Thyroid gland (tissue), 4 donors: ENCODE measurements around the gene NCMAP. TPM values are rescaled to one million over a fixed set of nuclear protein-coding genes. Genes with fewer than 3 reads are reported as not detected.

ENCODE experiments used
- DNase-seq, 2 donors: peaks; one replicate each; pipeline ENCODE4 v3.0.0-alpha.2; 2019
- H3K27ac ChIP-seq, 3 donors: fragments of 200-600 bp; sonication (generic); 1 replicate in 2 of 3; 2 replicates in 1 of 3; pipeline ENCODE4 v1.5.1; 2016 to 2019; ENCODE audit warnings: mild to moderate bottlenecking in 1 of 3, moderate library complexity in 1 of 3
- H3K27me3 ChIP-seq: fragments of 200-600 bp; sonication (generic); one replicate; pipeline ENCODE4 v1.5.1; 2019
- H3K36me3 ChIP-seq, 2 donors: fragments of 200-600 bp; sonication (generic); one replicate each; pipeline ENCODE4 v1.5.1; 2016 to 2019
- H3K4me1 ChIP-seq, 2 donors: fragments of 200-600 bp; sonication (generic); one replicate each; pipeline ENCODE4 v1.5.1; 2017 to 2019
- H3K4me3 ChIP-seq, 3 donors: fragments of 200-600 bp; sonication (generic); replicated peaks in 1 of 3; 1 replicate in 2 of 3; 2 replicates in 1 of 3; pipeline ENCODE4 v1.5.1; 2016; ENCODE audit warnings: mild to moderate bottlenecking in 1 of 3
- H3K9me3 ChIP-seq: fragments of 200-600 bp; sonication (generic); one replicate; pipeline ENCODE4 v1.5.1; 2017
- CTCF ChIP-seq, 6 experiments: fragments of 200-600 bp in 3 of 6; fragments of 450-650 bp in 3 of 6; sonication (generic) in 3 of 6; IDR thresholded peaks; one replicate each; pipeline ENCODE4 v1.5.1; 2016 to 2019; ENCODE audit warnings: antibody characterized with exemption in 6 of 6, mild to moderate bottlenecking in 2 of 6, inconsistent platforms in 1 of 6, moderate library complexity in 1 of 6
- POLR2A ChIP-seq, 2 donors: fragments of 450-650 bp; IDR thresholded peaks; one replicate each; pipeline ENCODE4 v1.6.1; 2017; ENCODE audit warnings: antibody characterized with exemption in 2 of 2, mild to moderate bottlenecking in 2 of 2, moderate library complexity in 1 of 2
- WGBS, 2 donors: methylation state at CpG; one replicate each; pipeline ENCODE4 v1.1.5; 2017; 5-methylcytosine and 5-hydroxymethylcytosine counted together
- intact Hi-C: fragments of 100-400 bp; cut with DNase I; formaldehyde crosslinking; loops from one replicate; pipeline ENCODE4 v1.15.1; 2023
- total RNA-seq, 4 donors: library from RNA; depleted of rRNA; stranded (reverse); fragments of >200 nt; gene quantifications; one replicate each; pipeline ENCODE4 v1.2.3, GENCODE V29; 2016

Gene NCMAP
- total RNA-seq, result 1 to 10 TPM; 2.8 to 9.4 (median 7.3) TPM

- no peaks in the 10 kb centered on the region for H3K9me3 ChIP-seq
- H3K36me3 ChIP-seq, result no peaks in the 10 kb centered on the region
- 7 to 10% methylated on average over 13 to 19 of the region's 61 CpGs for WGBS, 2 donors
- DNase-seq, result peak; percentile 80 to 83
- H3K27me3 ChIP-seq, result no peaks in the 10 kb centered on the region
- intact Hi-C loops, result loop anchor here (10.0 kb wide), 1 partner anchor 79 kb away; no protein-coding TSS in a partner anchor
- TF ChIP-seq POLR2A (IDR thresholded peaks at IDR 0.05), result peak in 1 of 2 donors; percentile 23
- TF ChIP-seq CTCF (IDR thresholded peaks at IDR 0.05), result peak in 4 of 6 experiments; percentile 3 to 31 (median 14)
- H3K4me3 ChIP-seq, result peak within 1 kb of the TSS in 2 of 3 donors; percentile 15 to 30
- H3K4me1 ChIP-seq, result peaks cover 5 to 38% of the 10 kb centered on the region in 2 donors
- peak within 1 kb of the TSS; percentile 46 to 75 (median 58) for H3K27ac ChIP-seq
Measured at GRCh38 chr1:24555591-24556413, at the start of gene NCMAP. TSS of gene NCMAP (plus strand) at chr1:24556087. CDS start at chr1:24595431, 39,344 bp downstream.

DNA sequence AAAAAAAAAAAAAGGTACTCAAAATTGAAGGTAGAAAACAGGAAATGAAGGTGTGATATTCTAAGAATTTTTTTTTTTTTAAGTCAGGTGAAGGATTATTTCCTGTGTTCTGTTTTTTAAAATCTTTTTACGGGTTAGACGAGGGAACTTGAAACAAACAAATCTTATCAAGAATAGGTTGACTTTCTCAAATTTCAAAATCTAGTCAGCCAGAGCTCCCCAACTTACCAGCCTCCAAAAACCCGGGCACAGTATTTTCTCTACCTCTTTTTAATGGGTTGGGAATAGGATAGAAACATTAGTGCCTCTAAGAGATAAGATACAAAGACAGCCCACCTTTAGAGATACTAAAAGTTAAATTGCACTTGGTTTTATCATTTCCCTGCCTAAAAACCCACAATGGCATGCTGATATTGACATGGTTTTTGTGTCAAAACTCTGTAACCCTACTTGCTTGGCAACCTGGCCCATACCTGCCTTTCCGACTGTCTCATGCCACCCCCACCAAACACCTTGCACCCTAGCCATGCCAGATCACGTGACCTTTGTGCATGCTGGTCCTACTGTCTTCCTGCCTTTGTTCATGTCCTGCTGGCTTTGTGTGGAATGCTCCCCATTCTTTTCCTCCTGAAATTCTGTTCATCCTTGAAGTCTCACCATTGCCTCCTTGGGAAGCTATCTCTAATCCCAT, 49.1 kb upstream of the NCMAP start:
- H3K4me1 ChIP-seq, result peaks cover 6 to 15% of the 10 kb centered on the region in 2 donors
- H3K9me3 ChIP-seq, result no peaks in the 10 kb centered on the region
- TF ChIP-seq POLR2A (IDR thresholded peaks at IDR 0.05) (no peak), CTCF (IDR thresholded peaks at IDR 0.05) (no peak)
- WGBS, 2 donors, result 82 to 88% methylated on average over 5 of the region's 5 CpGs
- H3K36me3 ChIP-seq, result no peaks in the 10 kb centered on the region
- H3K27me3 ChIP-seq, result no peaks in the 10 kb centered on the region
- H3K27ac ChIP-seq, result no peak overlapping the region
- no peak overlapping the region for H3K4me3 ChIP-seq
- DNase-seq, result no peak
- intact Hi-C loops, result no loop called here

- no peaks in the 10 kb centered on the region for H3K36me3 ChIP-seq
- no peak overlapping the region for H3K27ac ChIP-seq
- no peaks in the 10 kb centered on the region for H3K9me3 ChIP-seq
- intact Hi-C loops, result no loop called here
- WGBS, 2 donors, result 96 to 97% methylated on average over 5 of the region's 5 CpGs
- H3K4me3 ChIP-seq, result no peak overlapping the region
- peaks cover 6 to 14% of the 10 kb centered on the region in 2 donors for H3K4me1 ChIP-seq
- no peaks in the 10 kb centered on the region for H3K27me3 ChIP-seq
- no peak for TF ChIP-seq CTCF (IDR thresholded peaks at IDR 0.05)
- no peak for TF ChIP-seq POLR2A (IDR thresholded peaks at IDR 0.05)
- DNase-seq, result no peak
Measured at GRCh38 chr1:24507405-24507804, 48.5 kb upstream of the NCMAP start.

DNA sequence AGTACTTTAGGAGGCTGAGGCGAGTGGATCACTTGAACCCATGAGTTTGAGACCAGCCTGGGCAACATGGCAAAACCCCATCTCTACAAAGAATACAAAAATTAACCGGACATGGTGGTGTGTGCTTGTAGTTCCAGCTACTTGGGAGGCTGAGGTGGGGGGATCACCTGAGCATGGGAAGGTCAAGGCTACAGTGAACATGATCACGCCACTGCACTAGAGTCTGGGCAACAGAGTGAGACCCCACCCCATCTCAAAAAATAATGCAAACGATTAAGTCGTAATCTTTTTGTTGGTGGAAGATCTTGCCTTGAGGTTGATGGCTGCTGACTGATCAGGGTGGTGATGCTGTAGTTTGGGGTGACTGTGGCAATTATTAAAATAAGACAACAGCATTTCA, 47.0 kb upstream of the NCMAP start:
- intact Hi-C loops, result no loop called here
- H3K36me3 ChIP-seq, result no peaks in the 10 kb centered on the region
- no peak overlapping the region for H3K4me3 ChIP-seq
- DNase-seq, result no peak
- no peak overlapping the region for H3K27ac ChIP-seq
- no peak for TF ChIP-seq POLR2A (IDR thresholded peaks at IDR 0.05)
- no peak for TF ChIP-seq CTCF (IDR thresholded peaks at IDR 0.05)
- peaks cover 6 to 9% of the 10 kb centered on the region in 2 donors for H3K4me1 ChIP-seq
- 97 to 98% methylated on average over 5 of the region's 5 CpGs for WGBS, 2 donors
- no peaks in the 10 kb centered on the region for H3K9me3 ChIP-seq
- H3K27me3 ChIP-seq, result no peaks in the 10 kb centered on the region

DNA sequence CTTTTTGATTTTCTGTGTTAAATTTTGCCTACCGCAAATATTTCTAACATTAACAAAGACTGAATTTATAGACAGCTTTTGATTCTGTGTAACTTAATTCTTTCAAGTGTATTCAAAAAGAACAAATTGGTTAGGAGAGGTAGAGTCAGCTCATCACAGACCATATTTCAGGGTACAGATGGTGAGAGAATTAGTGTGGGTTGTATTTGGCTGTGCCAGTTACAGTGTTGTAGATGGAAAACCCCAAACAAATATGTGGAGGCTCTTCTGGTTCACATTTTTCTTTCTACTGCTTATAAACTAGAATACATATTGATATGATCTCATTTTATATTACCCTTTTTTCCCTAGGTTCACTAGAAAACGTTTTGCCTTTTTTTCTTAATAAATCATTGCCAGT, 42.2 kb upstream of the NCMAP start:
- intact Hi-C loops, result no loop called here
- H3K9me3 ChIP-seq, result no peaks in the 10 kb centered on the region
- TF ChIP-seq POLR2A (IDR thresholded peaks at IDR 0.05) (no peak), CTCF (IDR thresholded peaks at IDR 0.05) (no peak)
- 66 to 76% methylated on average over 2 of the region's 2 CpGs for WGBS, 2 donors
- DNase-seq, result no peak
- H3K27ac ChIP-seq, result no peak overlapping the region
- no peaks in the 10 kb centered on the region for H3K27me3 ChIP-seq
- H3K4me1 ChIP-seq, result peaks cover 0 to 13% of the 10 kb centered on the region in 2 donors
- no peaks in the 10 kb centered on the region for H3K36me3 ChIP-seq
- no peak overlapping the region for H3K4me3 ChIP-seq
